Kidney tubule cell (primary cell): ENCODE data around the gene E4F1.
"Not testable (repeated sequence)": the region's sequence is repeated elsewhere in the genome, so short reads cannot be mapped to it uniquely, and the experiment has no call there.

Experiments
- DNase-seq: peaks from one replicate; pipeline ENCODE4 v3.0.0-alpha.2; 2018; ENCODE audit warnings: low spot score

The E4F1 gene

GRCh38 chr16:2244926-2245795 lies 21.8 kb downstream of the E4F1 start:
- DNase-seq: no peak

GRCh38 chr16:2246301-2246885 lies 23.0 kb downstream of the E4F1 start:
- no peak for DNase-seq

GRCh38 chr16:2250652-2251295 lies 27.4 kb downstream of the E4F1 start:
- peak; percentile 57 for DNase-seq

GRCh38 chr16:2251296-2252111 lies 28.1 kb downstream of the E4F1 start, which contains the start of gene ECI1:
ECI1 (minus strand) TSS chr16:2251587; CDS start chr16:2251566, 21 bp downstream.
- peak; percentile 97 for DNase-seq

GRCh38 chr16:2252806-2253148 lies 29.4 kb downstream of the E4F1 start:
- DNase-seq: peak; percentile 42

DNA sequence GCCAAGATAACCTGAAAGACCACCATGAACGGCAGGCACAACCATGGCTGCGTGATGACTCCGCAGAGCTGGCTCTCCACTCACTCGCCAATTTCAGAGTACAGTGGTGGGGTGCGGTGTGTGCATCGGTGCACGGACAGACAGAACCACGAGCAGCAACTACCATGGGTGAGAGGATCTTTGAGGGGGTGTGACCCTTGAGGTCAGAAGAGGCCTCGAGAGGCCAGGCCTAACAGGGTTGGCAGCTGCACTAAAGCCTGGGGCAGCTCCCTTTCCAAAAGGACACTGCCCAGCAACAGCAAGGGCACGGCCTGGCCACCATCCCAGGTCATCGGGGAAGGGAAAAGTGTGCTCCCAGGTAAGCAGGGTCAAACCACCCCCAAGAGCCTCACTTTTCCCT lies 29.9 kb downstream of the E4F1 start:
- no peak for DNase-seq

DNA sequence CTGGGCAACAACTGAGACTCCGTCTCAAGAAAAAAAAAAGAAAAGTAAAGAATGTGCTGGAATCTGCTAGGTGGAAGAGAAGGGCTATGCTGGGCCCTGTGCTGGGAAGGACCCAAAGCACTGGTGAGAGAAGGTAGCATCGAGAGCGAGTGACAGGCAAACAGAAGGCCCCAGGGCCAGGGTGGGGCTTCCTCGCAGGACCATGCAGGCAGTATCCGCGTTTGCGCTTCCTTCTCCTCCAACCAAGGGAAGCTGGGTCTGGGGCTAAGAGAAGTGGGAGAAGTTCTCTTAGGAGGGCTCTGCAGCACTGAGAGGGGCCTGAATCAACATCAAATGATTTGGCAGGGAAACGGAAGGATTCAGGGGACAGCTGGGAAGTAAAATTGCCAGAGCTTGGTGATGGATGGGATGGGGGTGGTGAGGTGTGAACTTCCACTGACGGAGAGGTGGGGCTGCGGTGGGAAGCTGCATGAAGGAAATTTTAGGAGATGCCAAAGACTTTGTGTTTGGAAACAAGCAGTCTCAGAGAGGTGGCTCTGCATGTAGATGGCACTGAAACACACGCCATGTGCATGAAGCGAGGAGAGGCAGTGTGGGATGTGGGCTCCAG lies 33.2 kb downstream of the E4F1 start:
- DNase-seq: no peak

DNA sequence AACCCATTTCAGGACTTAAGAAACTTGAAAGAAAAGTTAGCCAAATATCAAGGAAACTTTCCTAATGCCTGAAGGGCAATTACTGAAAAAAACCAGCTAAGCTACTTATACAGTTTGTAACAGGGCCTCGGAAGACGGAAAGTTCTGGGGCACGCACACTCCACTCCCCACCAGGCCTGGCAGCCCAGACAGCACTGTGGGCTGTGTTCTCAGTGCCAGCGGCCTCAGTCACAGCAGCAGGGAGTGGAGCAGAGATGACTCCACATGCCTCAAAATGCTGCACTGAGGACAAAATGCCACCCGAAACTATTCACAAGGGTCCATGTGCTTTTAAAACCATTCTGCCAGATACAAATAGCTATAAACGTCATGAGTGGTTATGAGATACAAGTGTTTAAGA lies 34.3 kb downstream of the E4F1 start:
- DNase-seq: no peak

DNA sequence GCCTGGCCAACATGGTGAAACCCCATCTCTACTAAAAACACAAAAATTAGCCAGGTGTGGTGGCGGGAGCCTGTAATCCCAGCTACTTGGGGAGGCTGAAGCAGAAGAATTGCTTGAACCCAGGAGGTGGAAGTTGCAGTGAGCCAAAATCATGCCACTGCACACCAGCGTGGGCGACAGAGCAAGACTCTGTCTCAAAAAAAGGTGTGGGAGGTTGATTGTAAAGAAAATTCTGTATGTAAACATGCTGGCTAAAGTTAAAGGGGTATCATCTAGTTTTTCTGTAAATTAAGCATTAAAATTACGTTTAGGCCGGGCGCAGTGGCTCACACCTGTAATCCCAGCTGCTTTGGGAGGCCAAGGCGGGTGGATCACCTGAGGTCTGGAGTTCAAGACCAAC lies 35.1 kb downstream of the E4F1 start:
- DNase-seq: not testable (repeated sequence)

DNA sequence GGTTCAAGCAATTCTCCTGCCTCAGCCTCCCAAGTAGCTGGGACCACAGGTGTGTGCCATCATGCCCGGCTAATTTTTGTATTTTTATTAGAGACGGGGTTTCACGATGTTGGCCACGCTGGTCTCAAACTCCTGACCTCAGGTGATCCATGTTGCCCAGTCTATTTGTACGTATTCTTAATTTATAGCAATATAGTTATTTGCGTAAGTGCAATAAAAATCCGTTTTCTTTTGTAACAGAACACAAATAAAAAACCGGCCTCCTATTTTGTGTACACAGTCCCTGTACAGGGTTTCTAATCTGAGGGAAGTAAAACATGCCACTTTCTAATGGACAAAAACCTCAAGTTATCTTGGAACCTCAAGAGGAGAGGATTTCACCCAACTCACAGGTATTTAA lies 36.9 kb downstream of the E4F1 start:
- no peak for DNase-seq

DNA sequence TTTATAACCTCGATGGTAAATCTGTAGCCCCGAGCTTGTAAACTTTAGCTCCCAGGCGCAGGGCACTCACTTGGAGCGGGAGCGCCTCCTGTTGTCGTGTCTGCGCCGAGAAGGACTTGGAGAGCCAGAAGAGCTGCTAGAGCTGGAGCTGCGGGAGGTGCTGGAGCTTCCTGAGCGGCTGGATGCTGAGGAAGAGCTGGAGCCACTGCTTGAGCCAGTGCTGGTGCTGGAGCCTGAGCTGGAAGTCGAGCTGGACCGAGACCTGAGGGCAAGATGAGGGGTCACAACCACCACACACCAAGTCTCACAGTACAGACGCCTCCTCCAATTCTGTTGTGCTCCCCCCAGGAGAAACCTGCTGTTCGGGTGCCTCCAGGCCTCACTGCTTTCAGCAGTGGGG lies 39.6 kb downstream of the E4F1 start:
- not testable (repeated sequence) for DNase-seq

DNA sequence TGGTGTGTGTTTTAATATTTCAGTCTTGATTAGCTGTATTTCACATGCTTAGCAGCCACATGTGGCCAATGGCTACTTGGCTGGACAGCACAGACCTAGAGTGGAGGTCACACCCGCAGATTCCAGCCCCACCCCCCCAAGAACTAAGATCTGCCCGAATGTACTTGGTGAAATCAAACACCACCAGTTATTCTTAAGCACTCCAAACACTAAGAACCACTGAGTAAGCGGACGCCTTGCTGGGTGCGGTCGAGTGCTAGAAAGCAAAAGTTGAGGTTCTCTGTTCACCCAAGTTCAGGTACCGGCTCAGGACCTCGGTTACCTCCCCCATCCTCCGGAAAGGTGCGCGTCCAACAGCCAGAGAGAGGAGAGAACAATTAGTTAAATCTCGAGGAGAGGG lies 43.5 kb downstream of the E4F1 start:
- peak; percentile 42 for DNase-seq

DNA sequence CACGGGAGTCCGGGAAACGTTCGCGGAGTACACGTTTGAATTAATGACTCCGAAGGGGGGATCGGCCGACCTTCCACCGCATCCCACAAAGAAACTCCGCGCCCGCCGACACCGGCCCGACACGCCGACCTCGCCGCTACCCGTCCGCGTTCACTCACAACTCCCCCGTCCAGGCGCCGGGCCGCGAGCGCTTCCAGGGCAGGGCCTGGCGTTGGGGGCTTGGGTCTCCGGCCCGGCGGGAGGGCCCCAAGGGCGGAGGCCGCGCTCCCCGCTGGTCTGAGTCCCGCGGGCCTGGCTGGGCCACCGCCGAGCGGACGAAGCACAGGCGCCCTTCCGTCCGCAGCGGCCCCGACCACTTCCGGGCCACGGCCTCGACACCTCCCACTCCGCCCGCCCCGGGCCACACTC lies 44.1 kb downstream of the E4F1 start:
- not testable (repeated sequence) for DNase-seq

DNA sequence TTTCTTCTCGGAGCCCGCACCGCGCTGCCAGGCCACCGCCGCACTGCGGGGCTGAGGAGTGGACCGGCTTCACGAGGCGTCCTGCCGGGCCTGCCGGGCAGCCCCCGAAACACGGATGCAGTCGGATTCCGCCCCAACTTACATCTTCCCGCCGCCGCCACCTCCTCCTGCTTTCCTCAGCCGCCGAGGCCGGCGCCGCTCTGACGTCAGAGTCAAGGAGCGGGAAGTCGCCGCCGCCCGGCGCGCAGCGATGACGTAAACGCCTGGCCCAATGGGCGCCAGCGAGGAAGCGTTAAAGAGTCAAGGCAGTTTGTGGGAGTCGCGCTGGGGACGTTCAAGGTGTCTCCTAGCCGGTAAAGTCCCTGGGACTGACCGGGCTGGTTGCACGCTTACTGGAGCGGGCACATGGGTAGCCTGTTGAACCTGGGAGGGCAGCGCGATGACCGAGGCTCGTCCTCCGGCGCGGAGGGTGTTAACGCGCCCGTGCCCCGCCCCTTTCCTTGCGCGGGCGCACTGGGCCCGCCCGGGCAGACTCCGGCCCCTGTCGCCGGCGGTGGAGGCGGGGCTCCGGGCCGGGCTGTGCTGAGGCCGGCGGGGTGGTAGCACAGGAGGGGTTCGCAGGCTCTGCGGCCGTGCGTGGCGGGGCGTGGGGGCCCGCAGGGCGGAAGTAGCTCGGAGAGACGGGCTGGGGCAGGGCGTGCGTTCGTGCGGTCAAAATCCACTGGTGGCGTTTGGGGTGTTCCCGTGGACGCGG lies 44.7 kb downstream of the E4F1 start, which contains the start of gene RNPS1:
TSS of gene RNPS1 (minus strand) at position 214 of the 754 bp plus-strand sequence. CDS start 3,483 bp downstream, outside the sequence.
- peak; percentile 96 for DNase-seq

DNA sequence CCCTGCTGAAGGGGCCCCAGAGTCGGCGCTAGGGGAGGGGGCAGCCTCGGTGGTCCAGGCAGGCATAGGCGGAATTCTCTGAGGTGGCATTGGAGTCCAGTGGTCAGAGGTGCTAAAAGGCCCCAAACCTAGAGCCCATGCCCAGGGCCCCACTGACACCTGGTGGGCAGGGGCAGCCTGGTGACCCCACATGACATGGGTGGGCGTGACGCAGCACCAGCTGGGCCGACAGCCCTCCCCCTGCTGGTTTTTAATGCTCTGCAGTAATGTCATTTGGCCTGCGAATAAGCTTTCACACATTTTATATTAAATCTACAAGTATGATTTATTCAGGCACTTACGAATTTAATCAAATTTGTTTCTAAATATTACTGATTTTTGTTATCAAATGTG lies 46.7 kb downstream of the E4F1 start:
- no peak for DNase-seq

GRCh38 chr16:2270588-2271470 lies 47.4 kb downstream of the E4F1 start:
- no peak for DNase-seq

GRCh38 chr16:2271848-2272461 lies 48.6 kb downstream of the E4F1 start:
- no peak for DNase-seq

GRCh38 chr16:2273484-2273883 lies 50.1 kb downstream of the E4F1 start:
- DNase-seq: no peak

DNA sequence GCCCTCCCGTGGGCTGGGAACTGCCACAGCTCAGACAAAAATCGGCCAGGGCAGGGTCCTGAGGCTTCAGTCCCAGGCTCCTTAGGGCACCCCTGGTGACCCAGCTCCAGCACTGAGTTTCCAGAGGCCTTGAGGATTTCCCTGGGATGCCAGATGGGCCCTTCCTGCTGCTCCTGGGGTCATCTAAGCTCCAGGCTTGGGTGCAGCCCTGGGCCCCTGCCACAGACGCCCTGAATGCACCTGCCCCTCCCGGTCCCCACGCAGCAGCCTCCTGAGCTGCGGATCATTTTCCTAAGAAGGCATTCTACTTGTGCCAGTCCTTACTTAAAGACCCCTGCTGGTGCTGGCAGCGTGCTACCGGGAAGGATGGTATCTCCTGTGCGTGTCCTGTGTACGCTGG lies 50.5 kb downstream of the E4F1 start:
- DNase-seq: no peak
